Activated CD8-positive, alpha-beta memory T cell treated with anti-CD3 and anti-CD28 coated beads, Interleukin-2, amount 50 U/mL, for 24 hours (primary cell): ENCODE data around the gene CACHD1.

ENCODE experiments used
- DNase-seq: peaks from one replicate; pipeline ENCODE4 v3.0.0-alpha.2; 2020; ENCODE audit errors: extremely low read depth

The CACHD1 gene

GRCh38 chr1:64469977-64470664 is at the start of gene CACHD1:
CACHD1 (plus strand) TSS chr1:64470129; CDS start chr1:64470745, 616 bp downstream.
- DNase-seq = peak; percentile 12

- DNase-seq = no peak
Observed at GRCh38 chr1:64421377-64421776, 48.6 kb upstream of the CACHD1 start.

- no peak for DNase-seq
Observed at GRCh38 chr1:64423526-64423925, 46.4 kb upstream of the CACHD1 start.

- no peak for DNase-seq
Observed at GRCh38 chr1:64424412-64424811, 45.5 kb upstream of the CACHD1 start.

GRCh38 chr1:64425521-64425920 is 44.4 kb upstream of the CACHD1 start:
- DNase-seq = no peak

GRCh38 chr1:64426681-64427080 is 43.2 kb upstream of the CACHD1 start:
- no peak for DNase-seq

GRCh38 chr1:64427879-64428278 is 42.0 kb upstream of the CACHD1 start:
- DNase-seq = no peak

- DNase-seq = no peak
Observed at GRCh38 chr1:64433308-64433707, 36.6 kb upstream of the CACHD1 start.

- no peak for DNase-seq
Observed at GRCh38 chr1:64433747-64434146, 36.2 kb upstream of the CACHD1 start.

GRCh38 chr1:64435000-64435399 is 34.9 kb upstream of the CACHD1 start:
- DNase-seq = no peak

GRCh38 chr1:64437453-64437852 is 32.5 kb upstream of the CACHD1 start:
- no peak for DNase-seq

- no peak for DNase-seq
Observed at GRCh38 chr1:64440183-64440826, 29.6 kb upstream of the CACHD1 start.

- DNase-seq = no peak
Observed at GRCh38 chr1:64451440-64451839, 18.5 kb upstream of the CACHD1 start.

GRCh38 chr1:64453688-64454087 is 16.2 kb upstream of the CACHD1 start:
- no peak for DNase-seq

- no peak for DNase-seq
Observed at GRCh38 chr1:64458915-64459314, 11.0 kb upstream of the CACHD1 start.

GRCh38 chr1:64459743-64460142 is 10.2 kb upstream of the CACHD1 start:
- DNase-seq = no peak

GRCh38 chr1:64466033-64466432 is 3.9 kb upstream of the CACHD1 start:
- no peak for DNase-seq

- DNase-seq = no peak
Observed at GRCh38 chr1:64469116-64469976, 583 bp upstream of the CACHD1 start.

- no peak for DNase-seq
Observed at GRCh38 chr1:64470665-64471217, 812 bp downstream of the CACHD1 start.

GRCh38 chr1:64471218-64472039 is 1.5 kb downstream of the CACHD1 start:
- DNase-seq = no peak

GRCh38 chr1:64472040-64472376 is 2.1 kb downstream of the CACHD1 start:
- no peak for DNase-seq

GRCh38 chr1:64472805-64473204 is 2.9 kb downstream of the CACHD1 start:
- DNase-seq = no peak
